HG03097 (cell line): ENCODE results near the gene TRIM67.

ENCODE experiments used
- ATAC-seq: cut with Tn5 transposase; IDR thresholded peaks from one replicate; pipeline ENCODE4 v1.9.1; 2021; ENCODE audit not compliant: unreplicated experiment, low FRiP score

The TRIM67 gene

DNA sequence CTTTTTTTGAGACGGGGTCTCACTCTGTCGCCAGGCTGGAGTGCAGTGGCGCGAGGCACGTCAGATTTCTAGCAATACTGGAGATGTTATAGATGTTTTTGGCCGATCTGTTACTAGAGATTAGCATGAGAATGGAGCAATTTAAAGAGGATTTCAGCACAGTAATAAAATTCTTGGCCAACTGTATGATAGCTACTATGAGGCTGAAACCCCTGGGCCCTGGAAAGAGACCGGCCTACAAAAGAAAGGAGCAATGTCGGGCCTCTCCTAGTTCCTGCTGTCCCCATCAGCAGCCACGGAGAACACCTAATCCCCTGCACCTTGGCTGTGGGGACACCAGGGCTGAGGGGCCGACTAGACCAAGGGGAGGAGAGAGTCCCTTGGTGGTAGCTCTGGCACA, 69.7 kb downstream of the TRIM67 start:
- ATAC-seq = no peak

DNA sequence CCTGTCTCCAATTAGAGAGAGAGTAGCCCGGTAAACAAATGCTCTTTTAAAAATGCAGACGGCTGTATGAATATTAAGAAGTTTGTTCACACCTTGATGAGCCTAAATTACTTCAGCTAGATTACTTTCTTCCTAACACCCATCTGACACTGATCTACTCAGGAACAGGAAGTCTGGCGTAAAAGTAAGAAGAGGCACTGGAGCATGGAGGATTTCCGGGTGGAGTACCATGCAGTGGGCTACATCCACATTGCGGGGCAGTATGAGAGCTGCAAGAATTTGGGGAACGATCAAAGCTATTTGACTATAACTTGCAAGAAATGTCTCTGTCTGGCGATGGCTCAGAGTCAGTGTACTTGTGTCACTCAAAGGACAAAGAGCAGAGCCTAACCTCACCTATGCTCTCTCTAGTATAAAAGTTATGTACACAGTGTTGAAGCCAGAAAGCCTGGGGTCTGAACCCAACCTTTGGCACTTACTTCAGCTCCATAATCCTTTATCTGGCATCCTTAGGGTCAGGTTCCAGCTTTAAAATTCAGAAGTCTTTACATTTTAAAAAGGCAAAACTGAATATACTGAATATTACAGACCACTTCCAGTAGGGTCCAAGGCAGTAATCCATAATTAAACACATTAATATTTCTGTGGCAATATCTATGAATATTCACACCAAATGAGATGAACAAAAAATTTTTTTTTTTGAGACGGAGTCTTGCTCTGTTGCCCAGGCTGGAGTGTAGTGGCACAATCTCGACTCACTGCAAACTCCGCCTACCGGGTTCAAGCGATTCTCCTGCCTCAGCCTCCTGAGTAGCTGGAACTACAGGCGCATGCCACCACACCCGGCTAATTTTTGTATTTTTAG, 71.2 kb downstream of the TRIM67 start:
- no peak for ATAC-seq

DNA sequence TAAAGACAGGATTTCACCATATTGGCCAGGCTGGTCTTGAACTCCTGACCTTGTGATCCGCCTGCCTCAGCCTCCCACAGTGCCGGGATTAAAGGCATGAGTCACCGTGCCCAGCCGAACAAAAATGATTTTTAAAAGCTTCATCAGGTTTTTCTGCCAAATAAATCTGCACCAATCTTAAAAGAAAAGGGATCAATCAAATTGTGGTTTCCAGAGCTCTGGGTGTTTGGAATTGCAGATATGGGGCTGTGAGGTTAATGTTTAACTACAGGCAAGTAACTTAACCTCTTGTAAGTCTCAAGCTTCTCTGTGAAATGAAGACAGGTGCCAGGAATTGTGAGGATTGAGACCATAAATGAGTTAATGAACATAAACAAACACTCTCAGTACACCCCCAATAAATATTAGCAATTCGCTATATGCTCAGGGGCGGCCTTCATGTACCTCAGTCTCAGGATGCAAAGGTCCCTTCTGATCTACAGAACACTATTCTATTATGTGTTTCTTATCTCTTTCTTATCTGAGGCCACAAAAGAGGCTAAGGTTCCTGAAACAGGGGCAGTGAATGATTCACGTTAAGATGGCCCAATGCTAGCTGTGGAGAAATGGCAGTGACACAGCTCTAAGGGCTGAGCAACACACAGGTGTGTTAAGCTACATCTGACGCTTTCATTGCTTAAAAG, 72.0 kb downstream of the TRIM67 start:
- ATAC-seq = no peak

DNA sequence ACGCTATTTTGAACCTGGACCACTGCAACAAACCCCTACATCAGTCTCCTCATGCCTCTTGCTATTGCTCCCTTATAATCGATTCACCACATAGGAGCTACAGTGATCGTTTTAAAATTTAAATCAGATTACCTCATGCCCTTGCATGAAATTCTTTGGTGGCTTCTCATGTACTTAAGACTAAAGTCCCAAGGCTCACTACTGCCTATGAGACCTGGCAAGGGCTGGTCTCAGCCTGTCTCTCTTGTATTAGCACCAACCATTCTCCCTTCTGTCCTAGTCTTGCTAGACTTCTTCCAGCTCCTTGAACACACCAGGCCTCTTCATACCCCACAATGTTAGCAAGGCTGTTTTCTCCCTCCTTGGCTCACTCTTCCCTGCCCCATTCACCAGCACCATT, 72.6 kb downstream of the TRIM67 start:
- no peak for ATAC-seq

DNA sequence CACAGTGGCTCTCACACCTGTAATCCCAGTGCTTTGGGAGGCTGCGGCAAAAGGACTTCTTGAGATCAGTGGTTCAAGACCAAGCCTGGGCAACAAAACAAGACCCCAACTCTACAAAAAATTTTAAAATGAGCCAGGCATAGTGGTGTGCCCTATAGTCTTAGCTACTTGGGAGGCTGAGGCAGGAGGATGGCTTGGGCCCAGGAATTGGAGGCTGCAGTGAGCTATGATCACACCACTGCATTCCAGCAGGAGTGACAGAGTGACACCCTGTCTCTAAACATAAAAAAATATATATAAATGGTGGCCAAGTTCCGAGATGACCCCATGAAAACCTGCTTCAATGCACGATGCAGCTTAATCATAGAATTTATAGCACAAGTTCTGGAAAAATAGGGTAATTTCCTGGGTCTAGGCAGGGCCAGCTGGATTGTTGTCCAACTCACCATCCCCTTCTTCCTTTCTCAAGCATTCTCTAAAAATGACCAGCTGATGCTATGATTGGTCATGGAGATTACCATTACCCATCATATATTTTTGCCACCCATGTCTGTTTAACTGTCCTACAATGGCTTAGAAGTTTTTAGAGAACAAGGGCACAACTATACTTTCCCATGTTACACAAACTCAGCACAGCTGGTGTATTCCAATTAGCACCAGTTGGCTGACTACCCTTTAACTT, 73.8 kb downstream of the TRIM67 start:
- ATAC-seq = no peak

DNA sequence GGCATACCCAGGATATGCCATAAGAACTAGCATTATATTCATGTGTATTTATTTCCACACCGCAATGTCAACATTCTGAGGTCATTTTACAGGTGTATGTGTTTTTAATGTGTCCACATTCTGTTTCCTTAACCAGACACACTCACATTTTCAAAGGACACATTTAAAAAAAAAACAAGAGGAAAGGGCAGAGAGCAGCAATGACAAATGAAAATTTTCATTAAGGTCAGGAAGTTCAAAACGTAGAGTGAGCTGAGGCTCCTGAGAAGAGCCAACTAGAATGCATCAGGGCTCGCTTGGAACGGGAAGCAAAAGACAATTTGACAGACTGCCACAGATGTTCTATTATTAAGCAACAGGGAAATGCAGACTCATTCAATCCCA, 74.3 kb downstream of the TRIM67 start:
- no peak for ATAC-seq

DNA sequence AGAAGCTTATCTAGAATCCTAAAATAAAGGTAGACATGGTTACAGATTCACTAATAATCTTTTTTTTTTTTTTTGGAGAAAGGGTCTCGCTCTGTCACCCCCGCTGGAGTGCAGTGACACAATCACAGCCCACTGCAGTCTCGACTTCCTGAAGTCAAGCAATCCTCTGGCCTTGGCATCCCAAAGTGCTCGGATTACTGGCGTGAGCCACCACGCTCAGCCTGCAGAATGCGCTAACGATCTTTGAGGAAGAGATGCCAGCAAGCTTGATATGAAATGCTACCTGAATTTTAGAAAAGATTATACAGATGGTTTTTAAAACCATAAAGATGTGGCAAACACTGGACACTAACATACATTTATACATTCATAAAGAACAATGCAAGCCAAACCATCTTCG, 75.1 kb downstream of the TRIM67 start:
- no peak for ATAC-seq

DNA sequence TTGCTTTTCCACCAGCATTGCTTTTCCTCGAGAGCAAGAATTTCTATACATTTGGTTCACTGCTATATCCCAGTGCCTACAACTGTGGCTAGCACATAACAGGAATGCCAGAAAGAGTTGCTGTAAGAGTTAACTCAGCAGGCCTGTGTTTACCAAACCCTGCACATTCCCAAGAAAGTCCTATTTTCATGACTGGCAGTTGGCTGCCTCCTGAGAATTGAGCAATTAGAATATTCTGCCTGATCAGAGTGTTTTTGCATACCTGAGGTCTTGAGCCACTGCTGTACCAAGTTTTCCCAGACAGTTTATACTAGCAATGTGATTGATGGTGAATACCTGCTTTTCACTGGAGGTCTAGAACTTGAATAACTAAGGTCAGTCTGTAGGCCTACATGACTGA, 76.4 kb downstream of the TRIM67 start:
- no peak for ATAC-seq

DNA sequence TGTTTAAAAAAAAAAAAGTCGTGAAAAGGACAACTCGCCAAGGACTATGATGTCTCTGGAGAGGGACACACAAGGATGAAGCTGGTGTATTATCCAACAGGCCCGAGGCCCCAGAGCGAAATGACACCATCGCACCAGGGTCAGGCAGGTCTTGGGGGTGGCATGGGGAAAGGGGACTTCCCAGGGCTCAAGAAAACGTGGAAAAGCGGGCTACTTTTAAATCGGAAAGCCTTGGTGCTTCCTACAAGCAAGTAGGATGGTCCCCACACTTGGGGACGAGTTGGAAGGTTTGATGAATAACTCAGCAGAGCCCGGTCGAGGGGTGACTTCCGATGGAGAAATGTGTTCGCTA, 78.6 kb downstream of the TRIM67 start:
- ATAC-seq = no peak

DNA sequence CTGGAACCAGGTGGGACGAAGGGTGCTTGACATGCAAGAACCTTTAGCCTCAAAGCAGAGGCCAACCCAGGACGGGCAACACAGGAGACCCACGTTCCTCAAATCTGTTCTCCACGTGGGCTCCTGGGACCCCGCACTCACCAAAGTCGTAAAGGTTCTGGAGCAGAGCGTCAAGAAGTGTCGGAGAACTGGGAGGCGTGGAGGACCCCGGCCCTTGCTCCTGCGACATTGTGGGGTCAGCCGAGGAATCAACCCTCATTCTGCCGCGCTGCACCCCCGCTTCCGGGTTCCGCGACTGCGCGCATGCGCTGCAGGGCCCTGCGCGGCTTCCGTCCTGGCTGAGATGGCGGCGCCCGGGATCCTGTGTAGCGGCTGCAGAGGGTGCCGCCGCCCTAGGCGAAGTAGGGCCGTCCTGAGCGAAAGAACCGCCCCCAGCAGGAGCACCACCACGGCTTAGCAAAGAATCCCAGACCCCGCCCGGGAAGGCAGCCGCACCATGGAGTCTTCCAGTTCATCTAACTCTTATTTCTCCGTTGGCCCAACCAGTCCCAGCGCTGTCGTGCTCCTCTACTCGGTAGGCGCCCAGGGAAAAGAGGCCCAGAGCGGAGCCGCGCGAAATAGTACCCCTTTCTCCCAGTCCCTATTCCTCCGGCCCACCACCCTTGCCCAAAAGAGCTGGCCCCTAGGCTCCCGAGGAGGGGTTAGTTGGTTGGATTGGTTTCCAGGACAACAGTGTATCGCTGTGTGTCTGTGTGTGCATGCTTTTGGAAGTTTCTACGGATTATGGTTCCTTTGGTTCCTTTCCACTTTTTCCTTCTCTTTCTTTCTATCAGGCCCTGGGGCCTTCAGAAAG, 79.3 kb downstream of the TRIM67 start, which contains the start of gene GNPAT:
Gene GNPAT, plus strand, starts transcription at position 330 of the 853 bp plus-strand sequence. Its CDS starts 167 bp downstream, at position 497.
- ATAC-seq = peak; percentile 89

DNA sequence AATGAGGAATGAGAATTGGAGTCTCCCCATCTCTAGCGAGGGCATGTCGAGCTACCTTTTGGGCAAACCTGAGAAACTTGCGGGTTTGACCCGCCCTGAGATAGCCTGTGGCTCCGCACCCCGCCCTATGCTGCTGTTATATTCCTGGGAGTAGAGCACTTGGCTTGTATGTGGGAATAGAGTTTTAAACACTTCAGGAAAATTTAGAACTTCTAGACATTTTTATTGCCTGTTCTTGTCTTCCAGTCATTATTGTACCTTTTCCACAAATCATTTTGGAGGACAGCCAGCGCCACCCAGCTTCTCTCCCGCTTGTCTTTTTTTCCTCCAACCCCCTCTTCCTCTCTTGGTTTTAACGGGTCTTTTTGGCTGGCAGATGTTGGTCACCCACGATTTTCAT, 79.9 kb downstream of the TRIM67 start:
- ATAC-seq = no peak

DNA sequence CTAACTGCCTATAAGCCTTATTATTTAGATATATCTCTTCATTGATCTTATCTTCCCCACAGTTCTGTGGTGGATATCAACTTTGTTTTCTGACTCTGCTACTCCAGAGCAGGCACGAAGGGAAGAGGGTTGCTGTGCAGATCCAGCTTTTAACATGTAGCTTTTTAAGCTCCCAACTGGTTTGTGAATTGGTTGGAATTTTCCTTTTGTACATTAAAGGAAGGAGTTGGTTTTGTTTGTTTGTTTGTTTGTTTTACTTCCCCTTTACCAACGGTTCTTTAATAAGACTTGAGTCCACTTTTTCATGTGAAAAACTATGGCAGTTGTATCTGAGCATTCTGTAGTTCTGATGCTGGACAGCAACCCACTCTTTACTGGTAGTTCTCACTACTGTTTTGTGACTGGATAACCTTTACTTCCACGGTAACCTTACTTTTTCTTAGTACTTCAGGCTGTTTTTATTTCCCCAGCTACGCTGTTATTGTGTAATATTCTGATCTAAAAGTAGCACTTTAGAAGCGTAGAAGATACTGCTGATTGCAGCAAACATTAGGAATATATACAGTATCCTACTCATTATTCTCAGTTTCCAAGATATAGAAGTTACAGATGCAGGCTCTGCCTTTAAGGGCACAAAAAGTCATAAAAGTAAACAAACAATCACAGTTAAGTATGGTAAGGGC, 80.8 kb downstream of the TRIM67 start:
- no peak for ATAC-seq

DNA sequence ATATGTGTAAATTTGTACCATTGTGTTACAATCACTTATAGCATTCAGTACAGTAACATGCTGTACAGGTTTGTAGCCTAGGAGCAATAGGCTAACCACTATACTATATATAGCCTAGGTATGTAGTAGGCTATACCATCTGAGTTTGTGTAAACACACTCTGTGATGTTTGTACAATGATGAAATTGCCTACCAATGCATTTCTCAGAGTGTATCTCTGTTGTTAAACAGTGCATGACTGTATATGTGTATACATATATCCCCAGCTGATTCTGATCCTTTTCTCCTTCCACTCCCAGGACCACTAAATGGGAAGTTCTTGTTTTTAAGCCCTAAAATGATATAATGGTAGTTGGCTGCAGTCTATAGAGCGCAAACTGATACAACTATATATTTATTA, 86.9 kb downstream of the TRIM67 start:
- no peak for ATAC-seq

DNA sequence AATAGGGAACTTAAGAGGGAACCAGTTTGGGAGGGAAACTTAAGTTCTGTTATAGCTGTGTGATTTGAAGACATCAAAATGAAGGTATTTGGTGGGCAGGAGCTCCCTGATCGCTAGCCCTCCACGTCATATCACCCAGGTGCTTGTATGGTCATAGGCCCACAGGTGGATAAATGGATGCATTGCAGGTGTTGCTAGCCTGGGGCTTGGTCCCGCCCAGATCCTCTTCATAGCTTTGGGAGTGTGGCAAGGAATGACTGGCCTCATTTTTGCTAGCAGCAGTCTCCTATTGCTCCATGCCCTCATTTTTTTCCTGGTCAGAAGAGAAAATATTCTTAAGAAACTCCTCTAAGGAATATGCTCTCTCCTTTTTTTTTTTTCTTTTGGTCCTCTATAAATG, 90.5 kb downstream of the TRIM67 start:
- ATAC-seq = no peak

DNA sequence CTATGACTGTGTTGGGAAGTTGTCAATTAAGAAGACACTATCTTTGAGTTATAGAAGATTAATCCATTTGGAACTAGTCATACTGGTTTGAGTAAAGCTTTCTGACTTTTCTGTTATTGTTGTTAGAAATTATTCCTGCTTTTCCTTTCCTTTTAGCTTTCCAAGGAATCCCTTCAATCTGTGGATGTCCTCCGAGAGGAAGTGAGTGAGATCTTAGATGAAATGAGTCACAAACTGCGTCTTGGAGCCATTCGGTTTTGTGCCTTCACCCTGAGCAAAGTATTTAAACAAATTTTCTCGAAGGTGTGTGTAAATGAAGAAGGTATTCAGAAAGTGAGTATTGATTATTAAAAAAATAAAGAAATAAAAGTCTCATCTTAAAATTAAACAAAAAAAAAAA, 98.5 kb downstream of the TRIM67 start:
- no peak for ATAC-seq

DNA sequence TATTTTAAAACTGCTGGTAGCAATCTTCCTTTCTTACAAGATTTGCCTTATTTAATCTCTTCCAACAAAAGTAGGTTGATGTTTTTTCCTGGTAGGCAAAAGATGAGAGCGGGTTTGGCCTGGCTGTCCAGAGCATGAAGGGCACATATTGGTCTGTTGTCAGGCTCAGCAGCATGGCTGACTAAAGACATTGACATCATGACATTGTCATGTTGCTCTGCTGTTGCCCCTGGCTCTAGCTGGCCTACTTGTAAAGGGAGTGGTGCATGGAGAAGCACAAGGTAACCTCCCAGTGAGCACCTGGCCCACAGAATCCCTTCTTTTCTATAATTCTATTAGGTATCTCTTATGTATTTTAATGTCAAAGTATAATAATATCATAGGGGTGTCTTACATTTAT, 102.8 kb downstream of the TRIM67 start:
- ATAC-seq = no peak

DNA sequence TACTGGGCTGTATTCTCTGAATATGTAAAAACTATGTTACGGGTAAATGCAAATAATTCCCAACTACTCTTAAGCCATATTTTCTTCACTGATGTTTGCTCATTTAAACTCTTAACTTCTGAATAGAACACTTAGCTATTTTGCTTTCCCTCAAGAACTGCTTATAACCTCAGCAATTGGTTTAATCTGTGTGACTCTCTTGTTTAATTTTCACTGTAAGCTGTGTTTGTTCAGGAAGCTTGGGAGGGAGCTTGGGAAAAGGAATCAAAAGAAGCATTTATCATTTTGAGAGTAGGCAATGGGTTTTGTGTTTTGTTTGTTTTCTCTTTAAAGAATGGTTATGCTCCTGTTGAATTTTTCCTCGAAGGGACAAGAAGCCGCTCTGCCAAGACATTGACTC, 103.5 kb downstream of the TRIM67 start:
- ATAC-seq = no peak

DNA sequence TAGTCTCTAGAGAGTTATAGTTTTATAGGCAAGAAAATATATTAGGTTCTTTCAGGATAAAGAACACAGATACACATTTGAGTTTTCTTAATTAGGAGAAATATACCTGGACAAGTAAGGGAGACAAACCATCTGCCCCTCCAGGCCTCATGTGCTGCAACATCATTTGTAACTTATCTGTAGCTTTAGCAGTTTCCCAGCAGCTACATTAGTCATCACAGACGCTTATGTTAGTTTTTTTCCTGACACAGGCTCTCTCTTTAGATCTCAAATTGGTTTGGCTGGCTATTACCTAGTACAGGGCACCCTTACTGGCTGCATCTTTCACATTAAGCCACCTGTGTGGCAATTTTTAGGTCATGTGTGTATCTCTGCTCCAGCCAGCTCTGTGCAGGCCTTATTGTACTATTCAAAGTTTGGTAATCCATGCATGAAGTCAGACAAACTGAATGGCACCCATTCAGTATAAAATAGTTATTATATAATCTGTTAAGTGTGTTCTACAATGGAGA, 105.0 kb downstream of the TRIM67 start:
- no peak for ATAC-seq
